GM21619 (cell line): ENCODE data around the gene CLDN4.
"Not testable (repeated sequence)": the region's sequence is repeated elsewhere in the genome, so short reads cannot be mapped to it uniquely, and the experiment has no call there.

Experiments used
- ATAC-seq: cut with Tn5 transposase; IDR thresholded peaks from one replicate; pipeline ENCODE4 v1.9.1; 2021; ENCODE audit not compliant: unreplicated experiment

The CLDN4 gene

GRCh38 chr7:73823257-73823656 is 7.5 kb upstream of the CLDN4 start:
- no peak for ATAC-seq

DNA sequence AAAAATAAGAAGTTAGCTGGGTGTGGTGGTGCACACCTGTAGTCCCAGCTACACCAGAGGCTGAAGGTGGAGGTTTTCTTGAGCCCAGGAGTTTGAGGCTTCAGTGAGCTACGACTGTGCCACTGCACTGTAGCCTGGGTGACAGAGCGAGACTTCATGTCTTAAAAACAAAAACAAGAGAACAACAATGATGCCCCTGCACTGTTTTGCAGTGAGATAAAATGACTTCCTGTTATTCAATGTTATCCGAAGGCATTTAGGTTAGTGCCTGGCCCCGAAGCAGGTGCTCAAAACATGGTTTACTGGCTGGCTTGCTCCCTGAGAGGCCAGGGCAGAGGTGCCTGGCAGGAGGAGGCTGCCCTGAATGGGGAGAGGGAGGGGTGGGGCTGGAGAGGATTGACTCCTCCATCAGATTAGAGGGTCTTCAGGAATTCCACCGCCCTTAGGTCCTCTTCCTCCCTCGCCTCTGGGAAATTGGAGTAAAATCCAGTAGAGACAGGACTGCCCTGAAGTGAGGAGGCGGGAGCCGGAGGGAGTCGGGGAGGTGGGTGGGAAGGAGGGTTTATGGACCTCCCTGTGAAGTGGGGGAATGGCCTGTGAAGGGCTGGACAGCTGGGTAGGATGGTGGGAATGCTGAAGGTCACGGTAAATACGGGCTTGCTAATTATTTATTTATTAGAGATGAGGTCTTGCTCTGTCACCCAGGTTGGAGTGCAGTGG is 6.8 kb upstream of the CLDN4 start:
- ATAC-seq = no peak

GRCh38 chr7:73824986-73825385 is 5.8 kb upstream of the CLDN4 start:
- no peak for ATAC-seq

GRCh38 chr7:73827567-73828106 is 3.2 kb upstream of the CLDN4 start:
- ATAC-seq = no peak

DNA sequence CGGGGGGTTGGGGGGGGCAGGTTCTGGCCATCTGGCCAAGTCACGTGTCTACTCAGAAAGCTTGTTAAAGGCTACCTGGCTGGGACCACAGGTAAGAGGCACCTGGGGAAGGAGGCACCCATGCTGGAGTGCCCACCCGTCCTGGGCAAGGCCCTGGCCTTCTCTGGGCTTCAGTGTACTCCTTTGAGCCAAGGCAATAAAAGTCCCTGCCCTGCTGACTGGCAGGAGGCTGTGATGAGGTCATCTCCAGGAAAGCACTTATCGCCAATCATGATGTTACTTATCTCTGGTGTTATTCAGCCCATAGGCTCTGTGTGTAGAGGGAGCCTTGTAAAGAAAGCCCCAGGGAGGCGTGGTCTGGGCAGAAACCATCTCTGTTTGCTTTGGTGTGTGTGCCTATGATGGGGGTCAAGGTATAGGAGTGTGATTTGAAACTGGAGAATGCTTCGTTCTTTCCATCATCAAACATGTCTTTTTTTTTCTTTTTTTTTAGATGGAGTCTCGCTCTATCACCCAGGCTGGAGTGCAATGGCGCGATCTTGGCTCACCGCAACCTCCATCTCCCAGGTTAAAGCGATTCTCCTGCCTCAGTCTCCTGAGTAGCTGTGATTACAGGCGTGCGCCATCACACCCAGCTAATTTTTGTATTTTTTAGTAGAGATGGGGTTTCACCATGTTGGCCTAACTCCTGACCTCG is 2.5 kb upstream of the CLDN4 start:
- ATAC-seq = no peak

GRCh38 chr7:73828972-73829371 is 1.8 kb upstream of the CLDN4 start:
- no peak for ATAC-seq

GRCh38 chr7:73829505-73829904 is 1.3 kb upstream of the CLDN4 start:
- no peak for ATAC-seq

- ATAC-seq = no peak
Observed at GRCh38 chr7:73829921-73830680, 695 bp upstream of the CLDN4 start.

DNA sequence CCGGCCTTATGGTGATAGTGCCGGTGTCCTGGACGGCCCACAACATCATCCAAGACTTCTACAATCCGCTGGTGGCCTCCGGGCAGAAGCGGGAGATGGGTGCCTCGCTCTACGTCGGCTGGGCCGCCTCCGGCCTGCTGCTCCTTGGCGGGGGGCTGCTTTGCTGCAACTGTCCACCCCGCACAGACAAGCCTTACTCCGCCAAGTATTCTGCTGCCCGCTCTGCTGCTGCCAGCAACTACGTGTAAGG is 713 bp downstream of the CLDN4 start:
- no peak for ATAC-seq

- no peak for ATAC-seq
Observed at GRCh38 chr7:73831834-73832651, 1.2 kb downstream of the CLDN4 start.

GRCh38 chr7:73832806-73833205 is 2.0 kb downstream of the CLDN4 start:
- no peak for ATAC-seq

DNA sequence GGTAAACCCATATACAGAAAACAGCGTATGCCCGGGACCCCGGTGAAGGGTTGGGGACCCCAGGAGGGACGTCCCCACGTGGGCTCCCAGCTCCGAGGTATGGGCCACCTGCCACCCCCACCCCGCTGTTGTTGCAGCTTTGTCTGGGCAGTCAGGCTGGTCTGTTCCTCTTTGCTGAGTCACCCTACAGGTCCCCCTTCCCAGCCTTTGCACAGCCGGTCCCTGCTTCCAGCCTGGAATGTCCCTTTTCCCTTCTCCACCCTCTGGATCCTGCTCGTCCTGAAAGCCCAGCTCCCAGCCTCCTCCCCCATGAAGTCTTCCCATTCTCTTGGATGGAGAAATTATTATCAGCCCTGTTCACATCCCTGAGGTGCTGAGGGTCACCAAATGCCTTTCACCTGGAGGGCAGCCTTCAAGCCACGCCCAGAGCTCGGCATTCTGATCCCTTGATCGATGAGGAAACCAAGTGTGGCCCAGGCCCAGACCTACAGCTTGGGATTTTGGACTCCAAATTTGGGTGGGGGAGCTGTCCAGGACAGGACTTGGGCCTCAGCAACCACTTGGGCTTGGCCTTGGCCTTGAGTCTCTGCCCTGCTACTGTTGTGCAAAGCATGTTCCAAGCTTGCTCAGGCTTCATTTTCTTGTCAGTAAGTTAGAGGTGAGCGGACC is 2.6 kb downstream of the CLDN4 start:
- no peak for ATAC-seq

DNA sequence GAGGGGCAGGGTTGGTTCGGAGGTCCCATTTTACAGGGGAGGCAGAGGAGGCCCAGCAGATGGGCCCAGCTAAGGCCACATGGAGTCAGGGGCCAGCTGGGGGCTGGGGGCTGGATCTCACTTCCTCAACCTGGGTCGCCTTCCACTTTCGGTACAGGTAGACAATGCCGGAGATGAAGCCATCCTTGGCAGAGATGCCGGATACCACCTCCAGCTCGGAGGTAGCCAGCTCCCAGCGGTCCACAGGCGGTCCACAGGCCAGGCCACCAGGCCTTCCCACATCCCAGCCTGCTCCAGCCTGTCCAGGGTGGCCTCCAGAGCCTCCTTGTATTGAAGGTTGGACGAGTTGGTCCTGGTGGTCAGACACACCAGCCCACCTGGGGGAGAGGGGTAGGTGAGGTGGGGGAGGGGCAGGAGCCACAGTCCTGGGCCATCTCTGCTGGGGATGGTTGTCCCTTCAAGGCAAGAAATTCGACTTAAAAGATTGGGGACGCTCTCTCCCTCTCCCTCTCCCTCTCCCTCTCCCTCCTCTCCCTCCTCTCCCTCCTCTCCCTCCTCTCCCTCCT is 3.9 kb downstream of the CLDN4 start:
- ATAC-seq = no peak

DNA sequence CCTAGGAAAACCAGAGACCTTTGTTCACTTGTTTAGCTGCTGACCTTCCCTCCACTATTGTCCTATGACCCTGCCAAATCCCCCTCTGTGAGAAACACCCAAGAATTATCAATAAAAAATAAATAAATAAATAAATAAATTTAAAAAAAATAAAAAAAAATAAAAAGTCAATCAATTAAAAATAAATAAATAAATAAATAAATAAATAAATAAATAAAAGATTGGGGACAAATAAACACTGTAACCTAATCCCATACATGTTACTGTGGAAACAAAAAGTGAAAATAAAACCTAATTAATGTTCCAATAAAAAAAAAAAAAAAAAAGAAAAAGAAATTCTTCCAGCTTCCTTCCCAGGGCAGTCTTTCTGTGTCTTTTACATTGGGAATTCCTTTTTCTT is 6.4 kb downstream of the CLDN4 start:
- ATAC-seq = not testable (repeated sequence)

- no peak for ATAC-seq
Observed at GRCh38 chr7:73838642-73839041, 7.8 kb downstream of the CLDN4 start.

DNA sequence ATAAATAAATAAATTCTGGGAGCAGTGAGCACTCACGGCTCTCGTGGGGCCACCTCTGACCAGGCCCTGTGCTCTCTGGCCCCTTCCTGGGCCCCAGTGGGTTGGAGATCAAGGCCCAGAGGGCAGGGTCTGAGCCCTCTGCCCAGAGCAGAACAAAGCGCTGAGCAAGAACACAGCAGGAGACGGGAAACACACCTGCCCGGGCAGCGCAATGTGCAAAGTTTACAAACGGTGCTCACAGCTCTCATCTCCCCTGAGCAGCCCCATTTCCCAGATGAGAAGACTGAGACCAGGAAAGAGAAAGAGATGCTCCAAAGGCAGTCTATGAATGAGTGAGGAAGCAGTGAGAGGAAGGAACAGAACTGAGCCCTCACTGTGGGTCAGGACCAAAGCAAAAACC is 8.5 kb downstream of the CLDN4 start:
- ATAC-seq = no peak

DNA sequence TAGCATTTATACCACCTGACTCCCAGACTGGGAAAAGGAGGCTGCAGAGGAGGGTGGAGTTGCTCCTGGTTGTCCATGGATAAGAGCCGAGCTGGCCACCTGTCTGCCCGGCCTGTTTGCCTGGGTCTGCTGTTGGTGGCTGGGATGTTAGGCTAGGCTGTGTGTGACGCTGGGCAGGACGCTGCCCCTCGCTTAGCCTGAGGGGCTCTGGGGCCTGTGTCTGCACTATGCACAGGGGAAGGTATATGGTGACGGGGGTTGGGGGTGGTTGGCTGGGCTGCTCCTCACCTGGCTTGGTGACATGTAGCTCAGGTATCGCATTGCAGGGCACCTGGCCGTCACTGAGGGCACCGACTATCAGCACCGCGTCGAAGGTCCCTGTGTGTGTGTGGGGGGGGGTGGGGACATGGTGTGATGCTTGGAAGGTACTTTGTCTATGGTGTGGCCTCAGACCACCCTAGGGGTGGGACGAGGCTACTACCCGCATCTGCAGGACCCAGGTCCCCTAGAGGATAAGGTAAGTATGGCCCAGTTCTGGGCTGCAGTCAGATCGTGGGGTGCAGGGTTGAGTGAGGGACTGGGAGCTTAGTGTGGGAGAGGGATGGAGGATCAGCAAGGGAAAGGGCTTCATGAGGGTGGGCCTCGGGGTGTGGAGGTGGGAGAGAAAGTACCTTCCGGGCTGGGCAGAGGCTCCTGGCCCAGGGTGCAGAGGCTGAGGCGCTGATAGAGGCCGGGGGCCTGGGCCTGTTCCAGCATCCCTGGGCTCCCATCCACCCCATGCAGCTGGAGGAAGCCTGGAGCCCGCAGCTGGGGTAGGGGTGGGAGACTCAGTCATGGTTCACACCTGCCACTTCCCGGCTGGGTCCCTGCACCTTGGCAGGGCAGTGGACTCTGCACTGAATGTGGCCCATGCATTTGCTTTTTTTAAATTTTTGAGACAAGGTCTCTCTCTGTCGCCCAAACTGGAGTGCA is 9.2 kb downstream of the CLDN4 start:
- ATAC-seq = no peak

DNA sequence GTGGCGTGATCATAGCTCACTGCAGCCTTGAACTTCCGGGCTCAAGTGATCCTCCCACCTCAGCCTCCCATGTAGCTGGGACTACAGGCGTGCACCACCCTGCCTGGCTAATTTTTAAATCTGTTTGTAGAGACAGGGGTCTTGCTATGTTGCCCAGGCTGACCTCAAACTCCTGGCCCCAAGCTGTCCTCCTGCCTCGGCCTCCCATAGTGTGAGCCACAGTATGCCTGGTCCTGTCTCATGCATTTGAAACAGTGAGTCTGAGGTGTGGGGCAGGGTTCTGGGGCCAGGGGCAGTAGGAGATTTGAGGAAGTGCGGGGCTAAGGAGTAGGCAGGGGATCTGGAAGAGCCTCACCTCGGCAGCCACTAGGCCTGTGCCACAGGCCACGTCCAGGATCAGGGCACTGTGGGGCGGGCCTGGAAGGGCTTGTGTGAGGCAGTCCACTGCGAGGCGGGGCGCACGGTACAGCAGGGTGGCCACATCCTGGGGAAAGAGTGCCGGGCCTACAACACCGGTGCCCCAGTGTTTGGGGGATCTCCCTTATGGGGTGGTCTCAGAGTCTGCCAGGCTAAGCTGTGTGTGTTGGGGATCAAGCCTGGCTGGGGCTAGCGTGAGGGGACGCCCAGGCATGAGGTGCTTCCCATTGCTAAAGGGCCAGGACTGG is 10.1 kb downstream of the CLDN4 start:
- no peak for ATAC-seq

GRCh38 chr7:73841689-73842066 is 10.9 kb downstream of the CLDN4 start:
- ATAC-seq = no peak
